WTC11 (cell line): ENCODE data around the gene ZBTB16. TPM values are rescaled to one million over a fixed set of nuclear protein-coding genes. Genes with fewer than 3 reads are reported as not detected.

Source experiments
- ATAC-seq: fragments of 200-7000 bp; cut with Tn5 transposase; 2 replicates; pipeline ENCODE4 v1.10.0; 2021; ENCODE audit warnings: mild to moderate bottlenecking, moderate library complexity
- CTCF ChIA-PET: fragments of 300-600 bp; sonication (Branson Sonifier 250); formaldehyde crosslinking; loops from one replicate; lab custom pipeline; 2021; ENCODE audit warnings: antibody characterized with exemption; lab: Charles Lee
- POLR2A ChIA-PET: fragments of 350-600 bp; sonication (Branson Sonifier 250); formaldehyde crosslinking; loops from one replicate; lab custom pipeline; 2021; ENCODE audit warnings: antibody characterized with exemption; lab: Charles Lee
- DNase-seq: peaks from one replicate; pipeline ENCODE4 v3.0.0; 2021; ENCODE audit warnings: low spot score
- H3K27ac Mint-ChIP-seq: 2 replicates; pipeline ENCODE4 v1.8.0; 2021; ENCODE audit warnings: mixed read lengths
- H3K27me3 Mint-ChIP-seq: 2 replicates; pipeline ENCODE4 v1.8.0; 2021; ENCODE audit warnings: low read depth, mild to moderate bottlenecking, moderate library complexity, mixed read lengths
- H3K36me3 Mint-ChIP-seq: 2 replicates; pipeline ENCODE4 v1.8.0; 2021; ENCODE audit warnings: mixed read lengths
- H3K4me1 Mint-ChIP-seq: 2 replicates; pipeline ENCODE4 v1.8.0; 2022; ENCODE audit warnings: mixed read lengths
- H3K4me3 Mint-ChIP-seq: 2 replicates; pipeline ENCODE4 v1.8.0; 2021; ENCODE audit warnings: mild to moderate bottlenecking, moderate library complexity, mixed read lengths
- H3K9me3 Mint-ChIP-seq: 2 replicates; pipeline ENCODE4 v1.8.0; 2021; ENCODE audit warnings: mixed read lengths
- ATF3 ChIP-seq: sonication (generic); formaldehyde crosslinking; conservative IDR thresholded peaks from 2 replicates; pipeline ENCODE4 v1.8.1; 2022; ENCODE audit warnings: mild to moderate bottlenecking, missing genetic modification reagents
- CBFB ChIP-seq: sonication (generic); formaldehyde crosslinking; IDR thresholded peaks from 2 replicates; pipeline ENCODE4 v1.8.1; 2022; ENCODE audit warnings: mild to moderate bottlenecking, low read depth, missing genetic modification reagents
- CREB1 ChIP-seq: sonication (generic); formaldehyde crosslinking; IDR thresholded peaks from 2 replicates; pipeline ENCODE4 v1.8.0; 2023; ENCODE audit warnings: mild to moderate bottlenecking, missing genetic modification reagents
- E2F1 ChIP-seq: sonication (generic); formaldehyde crosslinking; IDR thresholded peaks from 2 replicates; pipeline ENCODE4 v1.8.0; 2022; ENCODE audit warnings: mild to moderate bottlenecking, missing genetic modification reagents
- E2F4 ChIP-seq: sonication (generic); formaldehyde crosslinking; IDR thresholded peaks from 2 replicates; pipeline ENCODE4 v1.8.1; 2022; ENCODE audit warnings: low read depth, mild to moderate bottlenecking, moderate library complexity, missing genetic modification reagents, borderline replicate concordance
- ERG ChIP-seq: fragments of 250-450 bp; sonication (Bioruptor Pico); IDR thresholded peaks from 2 replicates; pipeline ENCODE4 v1.8.0; 2021; ENCODE audit warnings: mild to moderate bottlenecking
- FOXJ3 ChIP-seq: sonication (generic); formaldehyde crosslinking; IDR thresholded peaks from 2 replicates; pipeline ENCODE4 v1.9.0; 2021; ENCODE audit warnings: missing genetic modification reagents, mild to moderate bottlenecking, borderline replicate concordance
- FOXK1 ChIP-seq: sonication (generic); formaldehyde crosslinking; IDR thresholded peaks from 2 replicates; pipeline ENCODE4 v1.8.0; 2022; ENCODE audit warnings: mild to moderate bottlenecking, moderate library complexity, missing genetic modification reagents
- FOXP1 ChIP-seq: sonication (generic); formaldehyde crosslinking; IDR thresholded peaks from 2 replicates; pipeline ENCODE4 v1.8.0; 2022; ENCODE audit warnings: missing genetic modification reagents, mild to moderate bottlenecking, moderate library complexity, borderline replicate concordance
- GABPB1 ChIP-seq: sonication (generic); formaldehyde crosslinking; IDR thresholded peaks from 2 replicates; pipeline ENCODE4 v1.8.1; 2023; ENCODE audit warnings: mild to moderate bottlenecking, missing genetic modification reagents
- GRHL2 ChIP-seq: fragments of 250-450 bp; sonication (Bioruptor Pico); IDR thresholded peaks from 2 replicates; pipeline ENCODE4 v1.8.0; 2022; ENCODE audit warnings: mild to moderate bottlenecking, moderate library complexity; ENCODE audit not compliant: insufficient replicate concordance, severe bottlenecking
- GTF2I ChIP-seq: fragments of 250-450 bp; sonication (Bioruptor Pico); conservative IDR thresholded peaks from 2 replicates; pipeline ENCODE4 v1.4.0; 2021; ENCODE audit warnings: mild to moderate bottlenecking
- IRF2 ChIP-seq: sonication (generic); formaldehyde crosslinking; IDR thresholded peaks from 2 replicates; pipeline ENCODE4 v1.8.0; 2022; ENCODE audit warnings: low read depth, missing genetic modification reagents, borderline replicate concordance
- JAZF1 ChIP-seq: fragments of 250-450 bp; sonication (Bioruptor Pico); IDR thresholded peaks from 2 replicates; pipeline ENCODE4 v1.9.0; 2021; ENCODE audit warnings: moderate library complexity, mild to moderate bottlenecking, inconsistent platforms
- KAT7 ChIP-seq: sonication (generic); formaldehyde crosslinking; IDR thresholded peaks from 2 replicates; pipeline ENCODE4 v1.8.1; 2023; ENCODE audit warnings: missing genetic modification reagents, mild to moderate bottlenecking, borderline replicate concordance
- MXD4 ChIP-seq: fragments of 250-450 bp; sonication (Bioruptor Pico); IDR thresholded peaks from 2 replicates; pipeline ENCODE4 v1.8.0; 2021; ENCODE audit warnings: mild to moderate bottlenecking, moderate library complexity, borderline replicate concordance
- OVOL2 ChIP-seq: fragments of 250-450 bp; sonication (Bioruptor Pico); IDR thresholded peaks from 2 replicates; pipeline ENCODE4 v1.9.0; 2021; ENCODE audit warnings: mild to moderate bottlenecking, borderline replicate concordance
- PREB ChIP-seq: sonication (generic); formaldehyde crosslinking; IDR thresholded peaks from 2 replicates; pipeline ENCODE4 v1.8.1; 2022; ENCODE audit warnings: mild to moderate bottlenecking, missing genetic modification reagents, moderate library complexity, borderline replicate concordance
- RORB ChIP-seq: fragments of 250-450 bp; sonication (Bioruptor Pico); IDR thresholded peaks from 2 replicates; pipeline ENCODE4 v1.9.0; 2021; ENCODE audit warnings: mild to moderate bottlenecking
- SMAD3 ChIP-seq: sonication (generic); formaldehyde crosslinking; IDR thresholded peaks from 2 replicates; pipeline ENCODE4 v1.8.0; 2022; ENCODE audit warnings: missing genetic modification reagents, mild to moderate bottlenecking, borderline replicate concordance
- TEAD4 ChIP-seq: sonication (generic); formaldehyde crosslinking; IDR thresholded peaks from 2 replicates; pipeline ENCODE4 v1.8.0; 2022; ENCODE audit warnings: mild to moderate bottlenecking, missing genetic modification reagents
- USF2 ChIP-seq: sonication (generic); formaldehyde crosslinking; IDR thresholded peaks from 2 replicates; pipeline ENCODE4 v1.8.1; 2023; ENCODE audit warnings: mild to moderate bottlenecking, missing genetic modification reagents, moderate library complexity
- ZNF219 ChIP-seq: sonication (generic); formaldehyde crosslinking; IDR thresholded peaks from 2 replicates; pipeline ENCODE4 v1.8.0; 2023; ENCODE audit warnings: missing genetic modification reagents, mild to moderate bottlenecking, borderline replicate concordance
- ZNF281 ChIP-seq: sonication (generic); formaldehyde crosslinking; IDR thresholded peaks from 2 replicates; pipeline ENCODE4 v1.8.0; 2023; ENCODE audit warnings: mild to moderate bottlenecking, missing genetic modification reagents
- ZNF396 ChIP-seq: fragments of 250-450 bp; sonication (Bioruptor Pico); IDR thresholded peaks from 2 replicates; pipeline ENCODE4 v1.8.0; 2021; ENCODE audit warnings: mild to moderate bottlenecking, moderate library complexity, borderline replicate concordance
- ZNF423 ChIP-seq: fragments of 250-450 bp; sonication (Bioruptor Pico); IDR thresholded peaks from 2 replicates; pipeline ENCODE4 v2.1.2; 2022; ENCODE audit warnings: mild to moderate bottlenecking, moderate library complexity
- total RNA-seq: library from RNA; stranded (reverse); gene quantifications from 3 replicates; pipeline ENCODE4 v1.2.3, GENCODE V29; 2021

ZBTB16 gene
- total RNA-seq, 1 experiment from 2014 or later: 0.57 TPM

GRCh38 chr11:114209343-114209742 lies 149.8 kb downstream of the ZBTB16 start:
- no peak for ATAC-seq
- ChIA-PET CTCF (no interaction called here), POLR2A (no interaction called here)
- Mint-ChIP-seq H3K4me1 (peaks cover 36% of the 10 kb centered on the region), H3K9me3 (no peaks in the 10 kb centered on the region), H3K27me3 (no peaks in the 10 kb centered on the region), H3K4me3 (no peak overlapping the region), H3K36me3 (no peaks in the 10 kb centered on the region), H3K27ac (no peak overlapping the region)
- TF ChIP-seq GABPB1 (CRISPR knock-in tag) (no peak), RORB (CRISPR knock-in tag) (no peak), JAZF1 (CRISPR knock-in tag) (no peak), ZNF396 (no peak), CREB1 (CRISPR knock-in tag) (no peak), ATF3 (CRISPR knock-in tag) (no peak), CBFB (no peak), USF2 (CRISPR knock-in tag) (no peak), IRF2 (CRISPR knock-in tag) (no peak), E2F4 (no peak), FOXJ3 (CRISPR knock-in tag) (no peak), OVOL2 (no peak), ZNF281 (CRISPR knock-in tag) (no peak), ZNF423 (no peak), GTF2I (no peak), TEAD4 (CRISPR knock-in tag) (no peak), ZNF219 (CRISPR knock-in tag) (no peak), FOXP1 (CRISPR knock-in tag) (no peak), ERG (CRISPR knock-in tag) (no peak), PREB (CRISPR knock-in tag) (no peak)
- DNase-seq: no peak

- Mint-ChIP-seq H3K4me1 (peaks cover 36% of the 10 kb centered on the region), H3K27me3 (no peaks in the 10 kb centered on the region), H3K27ac (no peak overlapping the region), H3K4me3 (no peak overlapping the region), H3K36me3 (no peaks in the 10 kb centered on the region), H3K9me3 (no peaks in the 10 kb centered on the region)
- DNase-seq (no peak), ATAC-seq (no peak)
- CTCF ChIA-PET: no interaction called here
- POLR2A ChIA-PET: interaction anchor here (0.9 kb wide), 1 partner anchor 12 kb away, joined by 3 read pairs; no protein-coding TSS in a partner anchor
- TF ChIP-seq KAT7 (CRISPR knock-in tag): no peak
- TF ChIP-seq MXD4 (CRISPR knock-in tag): no peak
- TF ChIP-seq RORB (CRISPR knock-in tag): no peak
- TF ChIP-seq GRHL2: no peak
- TF ChIP-seq FOXP1 (CRISPR knock-in tag): no peak
- no peak for TF ChIP-seq USF2 (CRISPR knock-in tag)
- no peak for TF ChIP-seq E2F1 (CRISPR knock-in tag)
- no peak for TF ChIP-seq SMAD3 (CRISPR knock-in tag)
- no peak for TF ChIP-seq FOXK1
Measured at GRCh38 chr11:114209904-114210303, 150.4 kb downstream of the ZBTB16 start.
